GM19023 (cell line): ENCODE results near the gene MSLN.

ENCODE experiments used
- ATAC-seq: cut with Tn5 transposase; IDR thresholded peaks from one replicate; pipeline ENCODE4 v1.9.1; 2021; ENCODE audit warnings: mild to moderate bottlenecking, moderate library complexity; ENCODE audit not compliant: unreplicated experiment

The MSLN gene

DNA sequence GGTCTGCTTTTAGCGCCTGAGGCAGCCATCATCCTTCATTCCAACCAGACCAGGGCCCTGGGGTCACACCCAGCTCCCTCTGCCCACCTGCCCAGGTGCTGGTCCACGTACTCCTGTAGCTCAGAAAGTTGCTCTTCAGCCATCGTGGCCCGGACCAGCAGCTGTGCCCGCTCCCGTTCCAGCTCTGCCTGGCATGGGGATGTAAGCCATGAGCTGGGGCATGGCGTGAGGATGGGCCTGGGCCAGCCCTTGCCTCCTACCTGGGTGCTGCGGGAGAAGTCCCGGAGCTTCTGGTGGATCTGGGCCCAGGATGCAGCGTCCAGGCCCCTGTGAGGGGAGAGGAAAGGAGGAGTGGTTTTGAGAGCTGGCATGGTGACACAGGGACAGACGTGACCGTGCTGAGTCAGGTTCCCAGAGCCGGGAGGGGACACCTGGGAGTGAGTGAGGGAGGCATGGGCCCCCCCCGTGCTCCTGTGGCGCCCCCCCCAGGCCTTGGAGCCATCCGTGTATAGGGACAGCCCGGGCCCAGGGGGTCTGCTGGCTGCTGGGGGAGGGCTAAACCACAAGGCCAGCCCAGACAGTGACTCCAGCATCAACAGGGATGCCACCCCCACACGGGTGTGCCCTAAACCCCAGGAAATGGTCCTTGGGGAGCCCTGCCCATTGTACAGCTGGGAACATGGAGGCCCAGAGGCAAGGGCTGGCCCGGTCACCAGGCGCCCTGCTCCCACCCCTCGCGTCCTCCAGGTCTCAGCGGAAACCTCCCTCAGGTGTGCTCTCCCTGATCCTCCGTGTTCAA lies 37.5 kb upstream of the MSLN start:
- no peak for ATAC-seq

- no peak for ATAC-seq
Observed at GRCh38 chr16:723695-724094, 36.8 kb upstream of the MSLN start.

- no peak for ATAC-seq
Observed at GRCh38 chr16:724188-725040, 36.1 kb upstream of the MSLN start.

DNA sequence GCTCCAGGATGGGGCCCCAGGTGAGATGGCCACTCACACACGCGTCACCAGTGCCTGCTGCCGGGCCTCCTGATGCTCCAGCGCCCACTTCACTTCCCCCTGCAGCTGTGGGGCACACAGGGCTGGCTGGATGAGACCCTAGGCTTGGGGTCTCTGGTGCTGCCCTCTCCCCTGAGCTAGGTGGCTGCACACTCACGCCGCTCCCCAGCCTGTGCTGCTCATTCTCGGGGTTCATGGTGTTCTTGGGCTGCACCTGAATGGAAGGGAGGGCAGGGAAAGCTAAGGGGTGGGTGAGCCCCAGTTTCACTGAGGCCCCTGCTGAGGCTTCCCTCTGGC lies 35.5 kb upstream of the MSLN start:
- ATAC-seq = no peak

GRCh38 chr16:725463-726187 lies 34.9 kb upstream of the MSLN start:
- ATAC-seq = no peak

- no peak for ATAC-seq
Observed at GRCh38 chr16:726188-726437, 34.4 kb upstream of the MSLN start.

GRCh38 chr16:726438-727290 lies 33.9 kb upstream of the MSLN start, which contains the start of the genes CCDC78 and HAGHL:
Gene CCDC78 (minus strand): TSS chr16:726443. CDS start chr16:726367, 76 bp downstream.
Gene HAGHL (plus strand): TSS chr16:727106. CDS start chr16:727510, 404 bp downstream.
- peak; percentile 35 for ATAC-seq

DNA sequence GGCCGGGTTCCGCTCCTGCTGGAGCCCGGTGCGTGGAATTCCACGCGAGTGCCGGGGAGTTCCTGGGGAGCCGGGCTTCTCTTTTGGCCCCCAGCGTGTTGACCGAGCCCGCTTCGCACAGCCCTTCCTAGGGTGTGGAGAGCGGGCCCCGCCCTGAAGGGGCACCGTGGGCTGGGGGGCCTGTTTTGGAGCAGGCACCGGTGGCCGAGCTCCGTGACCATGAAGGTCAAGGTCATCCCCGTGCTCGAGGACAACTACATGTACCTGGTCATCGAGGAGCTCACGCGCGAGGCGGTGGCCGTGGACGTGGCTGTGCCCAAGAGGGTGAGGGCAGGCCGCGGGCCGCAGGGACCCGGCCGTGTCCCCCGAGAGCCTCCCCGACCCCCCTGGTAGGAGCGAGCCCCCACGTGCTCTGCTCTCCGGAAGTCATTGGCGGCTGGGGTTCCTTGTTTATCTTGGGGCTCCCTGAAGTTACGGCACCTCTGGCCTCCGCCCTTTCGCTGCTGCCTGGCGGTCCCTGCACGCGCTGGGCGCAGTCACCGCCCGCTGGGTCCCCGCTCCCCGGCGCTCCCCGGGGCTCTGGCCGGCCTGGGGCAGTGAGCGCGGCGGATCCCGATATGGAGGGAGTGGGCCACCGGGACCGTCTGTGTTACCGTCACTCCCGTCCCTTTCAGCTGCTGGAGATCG lies 33.1 kb upstream of the MSLN start:
- no peak for ATAC-seq

DNA sequence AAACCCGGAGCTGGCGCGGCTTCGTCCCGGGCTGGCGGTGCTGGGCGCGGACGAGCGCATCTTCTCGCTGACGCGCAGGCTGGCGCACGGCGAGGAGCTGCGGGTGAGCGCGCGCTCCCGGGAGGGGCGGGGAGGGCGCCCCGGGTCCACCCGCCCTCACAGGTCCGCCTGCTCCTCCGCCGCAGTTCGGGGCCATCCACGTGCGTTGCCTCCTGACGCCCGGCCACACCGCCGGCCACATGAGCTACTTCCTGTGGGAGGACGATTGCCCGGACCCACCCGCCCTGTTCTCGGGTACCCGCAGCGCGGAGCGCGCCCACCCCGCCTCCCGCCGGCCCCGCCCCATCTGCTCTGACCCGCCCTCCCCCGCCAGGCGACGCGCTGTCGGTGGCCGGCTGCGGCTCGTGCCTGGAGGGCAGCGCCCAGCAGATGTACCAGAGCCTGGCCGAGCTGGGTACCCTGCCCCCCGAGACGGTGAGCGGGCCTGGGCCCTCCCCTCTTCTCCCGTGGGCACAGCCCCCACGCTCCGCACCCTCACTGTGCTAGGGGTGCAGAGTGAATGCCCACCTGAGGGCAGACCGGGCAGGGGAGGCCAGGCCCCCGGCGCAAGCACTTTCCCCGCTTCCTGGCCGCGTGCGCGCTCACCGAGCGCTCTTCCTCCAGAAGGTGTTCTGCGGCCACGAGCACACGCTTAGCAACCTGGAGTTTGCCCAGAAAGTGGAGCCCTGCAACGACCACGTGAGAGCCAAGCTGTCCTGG lies 32.2 kb upstream of the MSLN start:
- ATAC-seq = no peak

DNA sequence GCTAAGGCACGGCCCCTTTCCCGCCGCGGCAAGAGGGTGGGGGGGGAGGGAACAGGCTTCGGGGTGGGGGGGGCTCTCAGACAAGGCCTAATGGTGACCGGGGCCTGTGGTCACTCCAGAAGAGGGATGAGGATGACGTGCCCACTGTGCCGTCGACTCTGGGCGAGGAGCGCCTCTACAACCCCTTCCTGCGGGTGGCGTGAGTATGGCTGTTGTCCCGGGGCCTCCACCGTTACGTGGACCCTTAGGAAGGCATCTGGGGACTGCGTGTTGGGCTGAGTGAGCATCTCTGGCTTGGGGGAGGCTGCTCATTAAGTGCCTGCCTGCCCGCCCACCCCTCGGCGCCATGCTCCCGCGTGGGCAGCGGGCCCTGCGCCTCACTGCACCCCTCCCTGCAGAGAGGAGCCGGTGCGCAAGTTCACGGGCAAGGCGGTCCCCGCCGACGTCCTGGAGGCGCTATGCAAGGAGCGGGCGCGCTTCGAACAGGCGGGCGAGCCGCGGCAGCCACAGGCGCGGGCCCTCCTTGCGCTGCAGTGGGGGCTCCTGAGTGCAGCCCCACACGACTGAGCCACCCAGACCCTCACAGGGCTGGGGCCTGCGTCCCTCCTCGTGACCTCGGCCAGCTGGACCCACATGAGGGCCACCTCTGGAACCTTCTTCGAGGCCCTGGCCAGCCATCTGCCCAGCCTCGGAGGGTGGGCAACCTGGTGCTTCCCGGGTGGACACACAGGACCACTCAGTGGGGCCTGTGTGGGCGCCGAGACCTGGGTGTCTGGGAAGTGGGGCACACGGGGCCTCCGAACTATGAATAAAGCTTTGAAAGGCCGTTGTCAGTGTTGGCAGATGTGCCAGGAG lies 31.4 kb upstream of the MSLN start:
- ATAC-seq = no peak

DNA sequence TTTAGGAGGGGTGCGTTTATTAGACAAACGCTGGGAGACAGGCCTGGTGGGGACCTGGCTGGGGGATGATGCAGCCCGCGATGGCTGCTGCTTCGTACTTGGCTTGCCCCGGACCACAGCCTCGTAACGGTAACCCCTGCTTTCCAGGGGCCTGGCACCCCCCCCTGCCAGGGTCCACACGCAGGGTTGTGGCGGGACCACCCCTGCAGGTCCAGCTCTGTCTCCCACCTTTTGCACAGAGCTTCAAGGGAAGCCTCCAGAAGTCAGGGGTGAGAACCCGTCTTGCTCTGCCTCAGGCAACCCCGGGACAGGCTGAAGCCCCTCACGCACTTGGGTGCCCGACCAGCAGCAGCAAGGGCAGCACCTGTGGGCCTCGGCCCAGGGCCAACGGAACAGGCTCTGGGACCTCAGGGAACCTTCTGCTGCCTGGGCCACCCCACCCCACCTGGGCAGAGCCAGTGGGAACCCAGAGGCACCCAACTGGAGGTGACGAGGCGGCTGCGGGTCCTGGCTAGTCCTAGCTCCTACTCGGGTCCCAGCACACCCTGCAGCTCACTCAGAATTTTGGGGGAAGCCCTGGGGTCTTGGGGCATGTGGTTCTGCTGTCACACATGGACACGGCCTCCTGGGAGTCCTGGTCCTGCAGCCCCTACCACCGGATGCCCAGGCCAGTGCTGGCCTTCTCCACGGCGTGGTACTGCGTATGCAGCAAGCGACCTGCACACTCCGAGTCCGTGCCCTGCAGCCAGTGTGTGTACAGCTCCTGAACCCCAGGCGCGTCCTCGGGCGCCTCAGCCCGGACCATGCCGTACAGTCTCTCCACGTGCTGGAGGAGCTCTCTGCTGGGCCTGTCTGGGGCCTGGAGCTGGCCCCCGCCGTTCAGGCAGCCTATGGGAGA lies 30.5 kb upstream of the MSLN start:
- no peak for ATAC-seq

DNA sequence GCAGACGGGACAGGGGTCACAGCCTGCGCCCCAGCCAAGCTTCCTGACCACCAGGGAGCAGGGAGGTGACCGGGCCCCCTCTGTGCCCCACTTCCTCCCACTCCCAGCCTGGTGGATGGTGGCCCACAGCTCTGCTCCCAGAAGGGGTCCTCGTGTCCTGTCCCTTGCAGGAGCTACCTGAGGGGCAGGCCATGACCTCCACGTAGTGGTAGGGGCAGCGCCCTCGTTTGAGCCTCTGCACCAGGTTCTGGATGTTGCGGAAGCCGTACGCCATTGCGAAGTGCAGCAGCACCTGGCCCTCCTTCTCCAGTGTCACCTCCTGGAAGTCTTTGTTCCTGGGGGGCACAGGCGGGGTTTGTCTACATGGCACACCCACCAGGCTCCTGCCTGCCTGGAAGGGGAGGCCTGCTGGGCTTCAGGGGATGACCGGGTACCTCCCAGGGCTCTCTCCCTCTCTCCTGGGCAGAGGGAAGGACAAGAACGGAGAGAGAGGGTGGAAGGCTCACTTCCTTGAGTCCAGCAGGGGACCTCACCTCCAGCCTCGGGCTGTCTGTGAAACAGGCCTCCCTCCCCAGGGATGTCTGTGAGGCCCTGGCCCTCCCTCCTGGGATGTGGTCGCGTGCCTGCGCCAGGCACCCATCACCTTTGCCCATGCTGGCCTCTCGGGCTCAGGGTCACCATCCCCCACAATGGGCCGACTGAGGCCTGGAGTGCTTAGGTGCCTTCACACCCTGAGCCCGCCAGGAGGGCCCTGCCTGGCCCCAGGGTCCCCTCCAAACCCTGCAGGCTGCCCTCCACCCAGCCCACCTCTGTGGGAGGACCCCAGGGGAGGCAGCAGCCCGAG lies 29.6 kb upstream of the MSLN start:
- no peak for ATAC-seq

- no peak for ATAC-seq
Observed at GRCh38 chr16:732332-732731, 28.2 kb upstream of the MSLN start.

DNA sequence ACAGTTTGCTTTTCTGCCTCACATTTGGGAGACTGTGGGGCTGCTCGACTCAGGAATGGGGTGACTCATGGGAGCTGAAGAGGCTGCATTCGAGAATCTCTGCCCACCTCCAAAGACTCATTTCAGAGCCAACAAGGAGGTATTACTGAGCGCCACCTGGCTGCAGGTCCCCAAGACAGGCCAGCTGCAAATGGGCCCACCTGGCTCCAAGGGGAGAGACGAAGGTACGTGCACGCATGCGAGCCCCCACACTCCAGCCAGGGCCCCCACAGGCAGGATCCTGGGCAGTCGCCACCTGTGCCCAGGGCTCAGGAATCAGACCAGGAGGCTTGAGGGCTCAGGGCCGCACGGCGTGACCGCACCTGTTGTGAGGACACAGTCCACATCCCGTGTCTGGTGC lies 27.6 kb upstream of the MSLN start:
- no peak for ATAC-seq

- no peak for ATAC-seq
Observed at GRCh38 chr16:733382-734207, 26.9 kb upstream of the MSLN start.
